Skin of body (tissue), 2 donors: ENCODE data around the gene KPNA6. TPM values are rescaled to one million over a fixed set of nuclear protein-coding genes. Genes with fewer than 3 reads are reported as not detected.
"Not testable (repeated sequence)": the region's sequence is repeated elsewhere in the genome, so short reads cannot be mapped to it uniquely, and the experiment has no call there.

Source experiments
- DNase-seq: peaks from one replicate; lab custom pipeline; 2025; lab: John Stamatoyannopoulos, UW
- total RNA-seq: library from RNA; depleted of rRNA; stranded (reverse); fragments of >200 nt; gene quantifications from one replicate; pipeline ENCODE4 v1.2.3, GENCODE V29; 2014

KPNA6 gene
- total RNA-seq = 22.6 TPM

GRCh38 chr1:32107742-32108661, at the start of gene KPNA6:
Gene KPNA6 (plus strand): TSS chr1:32108056. CDS start chr1:32108131, 75 bp downstream.
- DNase-seq = peak; percentile 96

GRCh38 chr1:32060914-32061313, 46.9 kb upstream of the KPNA6 start:
- no peak for DNase-seq

- DNase-seq = no peak
These were observed 45.0 kb upstream of the KPNA6 start for GRCh38 chr1:32062867-32063230.

GRCh38 chr1:32063261-32063681, 44.6 kb upstream of the KPNA6 start:
- DNase-seq = peak; percentile 83

- not testable (repeated sequence) for DNase-seq
These were observed 42.0 kb upstream of the KPNA6 start for GRCh38 chr1:32065613-32066488.

- DNase-seq = peak; percentile 37
These were observed 41.4 kb upstream of the KPNA6 start for GRCh38 chr1:32066489-32066873.

GRCh38 chr1:32068957-32069588, 38.8 kb upstream of the KPNA6 start:
- DNase-seq = no peak

- peak; percentile 69 for DNase-seq
These were observed 35.9 kb upstream of the KPNA6 start for GRCh38 chr1:32071758-32072621.

GRCh38 chr1:32072622-32073298, 35.1 kb upstream of the KPNA6 start, which contains the start of gene TMEM39B:
Gene TMEM39B (plus strand): TSS chr1:32072939. CDS start chr1:32073048, 109 bp downstream.
- DNase-seq = peak; percentile 96

- no peak for DNase-seq
These were observed 34.3 kb upstream of the KPNA6 start for GRCh38 chr1:32073299-32074229.

- DNase-seq = no peak
These were observed 33.0 kb upstream of the KPNA6 start for GRCh38 chr1:32074841-32075240.

GRCh38 chr1:32077451-32077850, 30.4 kb upstream of the KPNA6 start:
- DNase-seq = no peak

GRCh38 chr1:32082022-32082421, 25.8 kb upstream of the KPNA6 start:
- no peak for DNase-seq

GRCh38 chr1:32086381-32086780, 21.5 kb upstream of the KPNA6 start:
- DNase-seq = not testable (repeated sequence)

GRCh38 chr1:32091176-32091575, 16.7 kb upstream of the KPNA6 start:
- no peak for DNase-seq

- DNase-seq = no peak
These were observed 16.3 kb upstream of the KPNA6 start for GRCh38 chr1:32091591-32091990.

GRCh38 chr1:32094746-32095521, 12.9 kb upstream of the KPNA6 start:
- DNase-seq = no peak

GRCh38 chr1:32099426-32099825, 8.4 kb upstream of the KPNA6 start:
- DNase-seq = no peak
